GM18498 (cell line): ENCODE measurements around the gene KIF5A.
"Not testable (repeated sequence)": the region's sequence is repeated elsewhere in the genome, so short reads cannot be mapped to it uniquely, and the experiment has no call there.

Experiments used
- ATAC-seq: cut with Tn5 transposase; IDR thresholded peaks from one replicate; pipeline ENCODE4 v1.9.1; 2021; ENCODE audit warnings: mild to moderate bottlenecking, moderate library complexity; ENCODE audit not compliant: unreplicated experiment

Gene KIF5A

DNA sequence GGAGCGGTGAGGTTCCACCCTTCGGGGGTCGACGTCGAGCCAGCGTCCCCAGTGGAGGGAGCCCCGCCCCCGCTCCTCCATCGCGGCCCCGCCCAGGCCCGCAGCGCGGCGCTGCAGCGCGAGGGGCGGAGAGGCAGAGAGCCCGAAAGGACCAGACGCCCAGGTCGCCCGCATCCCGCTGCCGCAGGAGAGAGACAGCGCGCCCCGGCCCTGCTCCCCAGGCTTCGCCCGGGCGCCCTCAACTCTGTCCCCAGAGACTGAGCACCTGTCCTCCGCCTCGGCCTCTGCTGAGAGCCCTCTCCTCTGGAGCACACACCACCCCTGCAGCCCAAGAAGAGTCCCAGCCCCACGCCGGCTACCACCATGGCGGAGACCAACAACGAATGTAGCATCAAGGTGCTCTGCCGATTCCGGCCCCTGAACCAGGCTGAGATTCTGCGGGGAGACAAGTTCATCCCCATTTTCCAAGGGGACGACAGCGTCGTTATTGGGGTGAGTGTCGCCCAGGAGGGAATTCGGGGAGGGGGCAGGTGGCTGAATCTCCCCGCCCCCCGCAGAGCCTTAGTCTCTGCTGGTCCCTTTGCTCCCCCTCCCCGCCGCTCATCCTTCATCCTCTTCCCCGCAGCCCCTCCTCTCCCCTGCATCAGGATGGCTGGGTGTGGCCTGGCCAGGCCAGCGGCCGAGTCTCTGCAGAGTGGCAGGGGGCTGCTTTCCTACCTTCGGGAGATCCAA, at the start of gene KIF5A:
Gene KIF5A (plus strand): TSS at position 136 of the 732 bp plus-strand sequence. CDS start 228 bp downstream, at position 364.
- peak; percentile 27 for ATAC-seq

GRCh38 chr12:57500213-57500612, 49.6 kb upstream of the KIF5A start:
- ATAC-seq = no peak

DNA sequence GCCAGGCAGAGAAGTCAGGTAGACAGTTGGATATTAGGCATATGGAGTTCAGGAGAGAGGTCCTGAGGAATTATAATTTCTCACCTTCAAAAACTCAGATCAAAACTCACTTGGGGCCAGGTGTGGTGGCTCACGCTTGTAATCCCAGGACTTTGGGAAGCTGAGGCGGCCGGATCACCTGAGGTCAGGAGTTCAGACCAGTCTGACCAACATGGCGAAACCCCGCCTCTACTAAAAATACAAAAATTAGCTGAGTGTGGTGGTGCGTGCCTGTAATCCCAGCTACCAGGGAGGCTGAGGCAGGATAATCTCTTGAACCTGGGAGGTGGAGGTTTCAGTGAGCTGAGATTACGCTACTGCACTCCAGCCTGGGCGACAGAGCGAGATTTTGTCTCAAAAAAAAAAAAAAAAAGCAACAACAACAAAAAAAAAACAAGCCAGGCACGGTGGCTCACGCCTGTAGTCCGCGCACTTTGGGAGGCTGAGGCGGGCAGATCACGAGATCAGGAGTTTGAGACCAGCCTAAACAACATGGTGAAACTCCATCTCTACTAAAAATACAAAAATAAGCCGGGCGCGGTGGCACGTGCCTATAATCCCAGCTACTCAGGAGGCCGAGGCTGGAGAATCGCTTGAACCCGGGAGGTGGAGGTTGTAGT, 47.4 kb upstream of the KIF5A start:
- ATAC-seq = not testable (repeated sequence)

DNA sequence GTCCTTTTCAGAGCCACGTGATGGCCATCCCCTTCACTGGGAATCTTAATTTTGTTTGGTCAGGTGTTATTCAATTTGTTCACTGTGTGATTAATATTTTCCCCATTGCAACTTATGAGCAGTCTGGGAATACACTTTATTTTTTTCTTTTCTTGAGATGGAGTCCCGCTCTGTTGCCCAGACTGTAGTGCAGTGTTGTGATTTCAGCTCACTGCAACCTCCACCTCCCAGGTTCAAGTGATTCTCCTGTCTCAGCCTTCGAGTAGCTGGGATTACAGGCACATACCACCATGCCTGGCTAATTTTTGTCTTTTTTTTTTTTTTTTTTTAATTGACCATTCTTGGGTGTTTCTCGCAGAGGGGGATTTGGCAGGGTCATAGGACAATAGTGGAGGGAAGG, 43.3 kb upstream of the KIF5A start:
- ATAC-seq = not testable (repeated sequence)

DNA sequence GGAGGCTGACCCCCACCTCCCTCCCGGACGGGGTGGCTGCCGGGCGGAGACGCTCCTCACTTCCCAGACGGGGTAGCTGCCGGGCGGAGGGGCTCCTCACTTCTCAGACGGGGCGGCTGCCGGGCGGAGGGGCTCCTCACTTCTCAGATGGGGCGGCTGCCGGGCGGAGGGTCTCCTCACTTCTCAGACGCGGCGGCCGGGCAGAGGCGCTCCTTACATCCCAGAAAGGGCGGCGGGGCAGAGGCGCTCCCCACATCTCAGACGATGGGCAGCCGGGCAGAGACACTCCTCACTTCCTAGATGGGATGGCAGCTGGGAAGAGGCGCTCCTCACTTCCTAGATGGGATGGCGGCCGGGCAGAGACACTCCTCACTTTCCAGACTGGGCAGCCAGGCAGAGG, 42.0 kb upstream of the KIF5A start:
- ATAC-seq = not testable (repeated sequence)

- no peak for ATAC-seq
Measured at GRCh38 chr12:57511161-57511560, 38.7 kb upstream of the KIF5A start.

DNA sequence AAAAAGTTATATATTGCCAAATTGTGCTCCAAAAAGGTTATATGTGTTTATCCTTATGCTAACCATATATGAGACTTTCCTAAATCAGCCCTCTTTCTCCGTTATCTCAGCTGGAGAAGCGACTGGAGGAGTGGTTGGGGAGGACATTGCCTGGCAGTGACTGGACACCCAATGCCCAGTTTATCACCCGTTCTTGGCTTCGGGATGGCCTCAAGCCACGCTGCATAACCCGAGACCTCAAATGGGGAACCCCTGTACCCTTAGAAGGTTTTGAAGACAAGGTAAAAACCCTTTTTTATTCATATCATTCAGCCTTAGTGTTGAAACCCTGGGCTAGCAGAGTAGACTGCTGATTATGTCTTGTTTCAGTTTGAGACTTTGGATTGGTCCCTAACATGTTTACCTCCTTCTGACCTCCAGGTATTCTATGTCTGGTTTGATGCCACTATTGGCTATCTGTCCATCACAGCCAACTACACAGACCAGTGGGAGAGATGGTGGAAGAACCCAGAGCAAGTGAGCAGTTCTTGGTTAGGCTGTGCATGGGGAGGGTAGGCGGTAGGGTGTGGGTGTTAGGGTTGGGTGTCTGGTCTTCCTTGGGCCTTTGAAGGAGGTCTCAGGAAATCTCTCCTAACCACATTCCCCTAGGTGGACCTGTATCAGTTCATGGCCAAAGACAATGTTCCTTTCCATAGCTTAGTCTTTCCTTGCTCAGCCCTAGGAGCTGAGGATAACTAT, 38.1 kb upstream of the KIF5A start:
- no peak for ATAC-seq

- ATAC-seq = no peak
Measured at GRCh38 chr12:57512665-57513064, 37.2 kb upstream of the KIF5A start.

GRCh38 chr12:57513266-57513665, 36.6 kb upstream of the KIF5A start:
- no peak for ATAC-seq

GRCh38 chr12:57513677-57514076, 36.2 kb upstream of the KIF5A start:
- not testable (repeated sequence) for ATAC-seq

GRCh38 chr12:57514246-57514645, 35.6 kb upstream of the KIF5A start:
- not testable (repeated sequence) for ATAC-seq

GRCh38 chr12:57514720-57515407, 35.0 kb upstream of the KIF5A start:
- no peak for ATAC-seq

DNA sequence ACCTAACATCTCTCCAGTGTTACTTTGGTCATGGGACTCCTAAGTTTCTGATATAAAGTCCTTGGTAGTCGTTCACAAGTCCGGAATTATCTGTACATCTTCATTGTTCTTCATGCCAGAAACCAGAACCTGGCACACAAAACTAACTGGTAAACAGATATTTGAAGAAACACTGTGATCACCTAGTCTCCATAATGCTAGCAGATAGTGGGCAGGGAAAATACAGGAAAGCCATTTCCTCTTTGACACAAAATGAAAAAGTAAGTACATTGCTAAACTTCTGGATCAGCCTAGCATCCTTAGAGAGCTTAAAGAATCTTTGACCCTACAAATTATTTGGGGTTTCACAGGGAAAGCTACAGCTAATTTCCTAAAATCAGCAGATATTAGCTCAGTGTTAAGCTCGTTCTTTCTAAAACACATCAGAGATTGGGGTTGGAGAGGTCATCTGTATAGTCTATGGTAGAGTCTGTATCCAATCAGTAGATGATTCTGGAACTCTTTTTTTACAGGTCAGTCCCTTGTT, 34.4 kb upstream of the KIF5A start:
- no peak for ATAC-seq

GRCh38 chr12:57515934-57516541, 33.8 kb upstream of the KIF5A start:
- no peak for ATAC-seq

GRCh38 chr12:57516617-57517153, 33.2 kb upstream of the KIF5A start:
- no peak for ATAC-seq

DNA sequence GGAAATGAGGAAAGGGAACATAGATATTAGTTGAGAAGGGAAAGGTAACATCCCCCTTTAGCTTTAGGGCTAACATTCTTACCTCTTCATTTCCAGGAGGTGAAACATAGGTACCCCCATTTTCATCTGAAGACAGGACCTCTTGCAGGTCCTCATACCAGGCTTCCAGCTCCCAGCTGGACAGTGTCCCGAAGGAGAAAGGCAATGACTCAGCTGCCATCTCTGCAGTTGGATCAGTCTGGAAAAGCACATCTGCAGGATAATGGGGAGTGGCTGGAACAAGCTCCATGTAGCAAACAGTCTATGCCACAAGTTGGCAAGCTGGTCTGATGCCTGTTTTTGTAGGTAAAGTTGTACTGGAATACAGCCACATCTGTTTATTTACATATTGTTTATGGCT, 32.7 kb upstream of the KIF5A start:
- no peak for ATAC-seq

DNA sequence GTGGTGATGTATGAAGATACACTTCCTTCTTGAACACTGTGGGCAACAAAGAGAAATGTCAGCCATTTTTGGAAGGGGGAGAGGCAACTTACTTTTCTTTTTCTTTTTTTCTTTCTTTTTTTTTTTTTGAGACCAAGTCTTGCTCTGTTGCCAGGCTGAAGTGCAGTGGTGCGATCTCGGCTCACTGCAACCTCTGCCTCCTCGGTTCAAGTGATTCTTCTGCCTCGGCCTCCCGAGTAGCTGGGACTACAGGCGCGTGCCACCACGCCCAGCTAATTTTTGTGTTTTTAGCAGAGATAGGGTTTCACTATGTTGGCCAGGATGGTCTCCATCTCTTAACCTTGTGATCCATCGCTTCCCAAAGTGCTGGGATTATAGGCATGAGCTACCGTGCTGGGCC, 32.1 kb upstream of the KIF5A start:
- not testable (repeated sequence) for ATAC-seq

GRCh38 chr12:57518176-57518919, 31.5 kb upstream of the KIF5A start:
- ATAC-seq = no peak
